Measurements from ENCODE around the gene PEAK1. TPM values are rescaled to one million over a fixed set of nuclear protein-coding genes. Genes with fewer than 3 reads are reported as not detected.

Gene PEAK1
- polyA plus RNA-seq, 2 of the 4 experiments (the other 2 are of a cell fraction) = 7.5 to 13.7 TPM

- no peak for TF ChIP-seq BHLHE40 (IDR thresholded peaks at IDR 0.05; ENCODE audit: low read depth, low read length)
- TF ChIP-seq RFX5 (IDR thresholded peaks at IDR 0.05) = no peak
- no peak for TF ChIP-seq REST (IDR thresholded peaks at IDR 0.05)
- TF ChIP-seq PBX3 (IDR thresholded peaks at IDR 0.05) = no peak
- TF ChIP-seq CBX2 (IDR thresholded peaks at IDR 0.05; ENCODE audit: borderline replicate concordance, low read depth) = no peak
- TF ChIP-seq CTCF (IDR thresholded peaks at IDR 0.05) = no peak
- TF ChIP-seq HOXA7 (CRISPR knock-in tag; IDR thresholded peaks at IDR 0.05) = no peak
- no peak for TF ChIP-seq JUN (IDR thresholded peaks at IDR 0.05)
- no peak for TF ChIP-seq CEBPB (IDR thresholded peaks at IDR 0.05)
- TF ChIP-seq EP300 (IDR thresholded peaks at IDR 0.05) = no peak
- no peak for TF ChIP-seq HOXB13 (CRISPR knock-in tag; IDR thresholded peaks at IDR 0.05; ENCODE audit: low read depth)
- Histone ChIP-seq H3K27ac (no peak overlapping the region), H3K4me1 (no peaks in the 10 kb centered on the region), H3K4me2 (no peak overlapping the region), H3K9me3 (no peaks in the 10 kb centered on the region), H3K4me3 (no peak overlapping the region)
- FAIRE-seq (no peak), ATAC-seq (no peak), DNase-seq (ENCODE audit: low read depth in 1 of 2, low spot score in 1 of 2) (no peak)
- ChIA-PET CTCF (interaction anchor here (0.7 kb wide), 1 partner anchor 1395 kb away, joined by 4 read pairs; no protein-coding TSS in a partner anchor), POLR2A (no interaction called here)
These were observed 172.8 kb downstream of the PEAK1 start for GRCh38 chr15:77247116-77247515.

- ATAC-seq = no peak
- Histone ChIP-seq H3K4me2 (no peak overlapping the region), H3K4me1 (no peaks in the 10 kb centered on the region), H3K9me3 (no peaks in the 10 kb centered on the region), H3K27ac (no peak overlapping the region), H3K4me3 (no peak overlapping the region)
- 89% methylated on average over 7 of the region's 7 CpGs for WGBS (ENCODE audit: missing lambda C conversion rate)
- FAIRE-seq = no peak
- POLR2A ChIA-PET = no interaction called here
- no peak for DNase-seq (ENCODE audit: low read depth in 1 of 2, low spot score in 1 of 2)
- CTCF ChIA-PET = interaction anchor here (0.6 to 0.8 kb wide), 2 partner anchors 15 to 23 kb away, joined by 3 to 7 read pairs; no protein-coding TSS in a partner anchor
- TF ChIP-seq ZFP36 (IDR thresholded peaks at IDR 0.05; ENCODE audit: borderline replicate concordance, partially characterized antibody) (no peak), CEBPB (IDR thresholded peaks at IDR 0.05) (no peak), USF2 (IDR thresholded peaks at IDR 0.05) (no peak), KDM5A (IDR thresholded peaks at IDR 0.05) (no peak), TFCP2L1 (CRISPR knock-in tag; IDR thresholded peaks at IDR 0.05) (no peak), NFE2L2 (conservative IDR thresholded peaks at IDR 0.05; ENCODE audit: low read length) (no peak), RCOR1 (IDR thresholded peaks at IDR 0.05; ENCODE audit: low read depth, low read length) (no peak), EP300 (IDR thresholded peaks at IDR 0.05) (no peak), EHMT2 (IDR thresholded peaks at IDR 0.05; ENCODE audit: low read depth) (no peak), RFX5 (IDR thresholded peaks at IDR 0.05) (no peak), E2F6 (IDR thresholded peaks at IDR 0.05; ENCODE audit: borderline replicate concordance, low read depth) (no peak), CBX2 (IDR thresholded peaks at IDR 0.05; ENCODE audit: borderline replicate concordance, low read depth) (no peak), TP53 (CRISPR knock-in tag; IDR thresholded peaks at IDR 0.05) (no peak), MYC (IDR thresholded peaks at IDR 0.05; ENCODE audit: borderline replicate concordance, low read length) (no peak), MAZ (IDR thresholded peaks at IDR 0.05; ENCODE audit: borderline replicate concordance, low read depth, low read length) (no peak), HMGXB4 (CRISPR knock-in tag; IDR thresholded peaks at IDR 0.05; ENCODE audit: borderline replicate concordance) (no peak), GATA3 (IDR thresholded peaks at IDR 0.05; ENCODE audit: borderline replicate concordance) (no peak), HDAC2 (IDR thresholded peaks at IDR 0.05) (no peak), ATOH8 (CRISPR knock-in tag; IDR thresholded peaks at IDR 0.05; ENCODE audit: low read depth) (no peak)
These were observed 176.0 kb downstream of the PEAK1 start for GRCh38 chr15:77243716-77244401.

Data from A549 (cell line).